ENCODE data around the gene FAM118B. TPM values are rescaled to one million over a fixed set of nuclear protein-coding genes. Genes with fewer than 3 reads are reported as not detected.

Gene FAM118B
- total RNA-seq, 1 donor from 2014 or later = 25.6 TPM

DNA sequence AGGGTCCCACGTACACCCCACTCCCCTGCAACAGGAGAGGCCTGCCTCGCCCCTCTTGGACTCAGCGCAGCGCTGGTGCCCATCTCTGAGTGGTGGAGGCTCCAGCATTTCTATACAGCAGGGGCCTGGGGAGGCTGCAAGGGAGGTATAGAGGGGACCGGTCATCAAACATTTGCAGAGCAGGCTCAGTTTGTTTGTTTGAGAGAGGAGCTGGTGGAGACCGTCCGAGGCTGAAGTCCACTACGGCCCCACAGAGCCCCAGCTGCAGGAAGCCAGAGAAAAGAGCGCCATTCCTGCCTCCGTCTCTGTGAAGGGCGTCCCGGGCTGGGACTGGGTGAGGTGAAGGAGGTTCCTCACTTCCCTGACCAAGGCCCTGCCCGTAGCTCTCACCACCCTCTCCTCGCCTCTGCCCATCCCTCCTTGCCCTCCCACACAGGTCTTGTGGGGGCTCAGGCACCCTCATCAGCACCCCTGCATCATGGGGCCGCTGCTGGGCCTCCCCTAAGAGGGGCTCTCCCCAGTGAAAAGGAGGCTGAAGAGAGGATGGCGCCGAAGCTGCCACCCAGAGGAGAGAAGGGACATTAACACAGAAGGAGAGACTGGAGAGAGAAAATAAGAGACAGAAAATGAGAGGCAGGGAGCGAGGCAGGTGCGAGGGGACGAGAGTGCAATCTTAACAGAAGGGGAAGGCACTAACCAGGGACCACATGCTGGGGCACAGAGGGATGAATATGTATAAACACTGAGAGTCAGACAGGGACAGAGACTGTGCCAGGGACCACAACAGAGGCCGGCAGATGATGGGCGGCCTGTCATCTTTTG is 24.7 kb upstream of the FAM118B start:
- DNase-seq (ENCODE audit: low read depth, low spot score) = no peak

GRCh38 chr11:126188332-126189108 is 23.1 kb upstream of the FAM118B start:
- no peak for DNase-seq (ENCODE audit: low read depth, low spot score)

DNA sequence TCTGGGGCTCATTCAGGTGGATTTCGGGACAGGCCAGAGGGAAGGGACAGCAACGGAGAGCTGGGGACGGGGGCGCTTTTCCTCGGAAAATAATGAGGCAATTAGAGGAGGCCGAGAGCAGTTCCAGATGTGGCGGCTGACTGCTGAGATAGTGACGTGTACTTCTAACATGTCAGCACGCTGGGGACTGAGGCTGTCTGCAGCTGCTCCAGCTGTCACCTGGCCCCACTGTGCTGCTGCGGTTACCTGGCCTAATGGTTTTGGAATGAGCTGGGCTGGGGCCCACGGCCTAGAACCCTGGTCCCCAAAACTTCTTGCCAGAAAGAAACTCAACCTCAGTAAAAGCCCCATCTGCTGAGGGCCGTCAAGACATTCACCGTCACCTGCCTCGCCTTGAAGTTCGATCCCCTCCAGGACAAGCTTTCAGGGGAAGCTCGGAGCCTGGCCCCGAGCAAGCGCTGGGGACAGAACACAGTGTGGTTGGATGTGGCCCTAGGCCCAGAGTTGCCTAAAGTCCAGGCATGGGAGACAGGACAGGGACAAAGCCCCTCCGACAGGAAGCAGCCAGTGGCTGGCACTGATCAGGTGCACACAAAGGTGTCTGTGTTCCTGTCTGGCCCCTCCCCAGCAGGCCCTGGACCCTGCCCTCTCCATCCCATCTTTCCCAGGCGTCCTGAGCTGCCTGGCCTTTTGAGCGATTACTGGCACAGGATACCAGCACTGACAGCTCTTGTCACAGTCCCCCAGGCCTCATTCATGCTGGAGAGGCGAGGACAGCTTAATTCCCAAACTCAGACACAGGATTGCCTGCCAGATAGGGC is 22.3 kb upstream of the FAM118B start:
- DNase-seq (ENCODE audit: low read depth, low spot score) = no peak

DNA sequence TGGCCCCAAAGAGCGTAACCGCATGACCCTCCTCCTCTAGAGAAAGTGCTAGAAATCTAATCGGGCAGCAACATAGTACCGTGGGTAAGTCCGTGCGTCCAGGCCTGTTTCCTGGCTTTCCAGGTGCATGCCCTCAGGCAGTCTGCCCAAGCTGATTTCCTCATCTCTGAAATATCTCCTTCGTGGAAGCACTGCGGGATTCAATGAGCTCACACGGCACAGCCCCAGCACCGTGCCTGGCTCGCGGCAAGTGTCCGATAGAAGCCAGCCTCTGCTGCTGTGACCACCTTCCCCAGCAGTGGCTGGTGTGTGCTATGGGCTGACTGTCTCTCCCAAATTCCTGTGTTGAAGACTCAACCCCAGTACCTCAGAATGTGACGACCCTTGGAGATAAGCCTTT is 20.8 kb upstream of the FAM118B start:
- no peak for DNase-seq (ENCODE audit: low read depth, low spot score)

GRCh38 chr11:126191379-126192073 is 20.1 kb upstream of the FAM118B start:
- DNase-seq (ENCODE audit: low read depth, low spot score) = no peak

DNA sequence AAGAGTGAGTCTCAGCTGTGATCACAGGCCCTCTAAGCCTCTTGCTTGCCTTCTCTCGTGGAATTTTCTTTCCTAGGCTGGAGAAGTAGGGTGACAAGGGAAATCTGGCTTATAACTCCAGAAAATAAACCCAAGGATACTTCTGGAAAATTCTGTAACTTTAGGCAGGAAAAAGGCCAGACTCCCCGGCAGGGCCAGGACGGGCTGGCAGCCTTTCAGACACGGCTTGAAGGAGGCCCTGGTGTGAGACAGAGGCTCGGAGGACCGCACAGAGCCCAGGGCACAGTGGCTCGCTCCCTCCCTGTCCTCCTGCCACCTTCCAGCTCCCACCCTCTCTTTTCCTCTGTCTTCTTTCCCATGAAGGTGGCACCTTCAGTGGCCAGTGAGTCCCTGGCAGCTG is 19.2 kb upstream of the FAM118B start:
- no peak for DNase-seq (ENCODE audit: low read depth, low spot score)

GRCh38 chr11:126193038-126193478 is 18.5 kb upstream of the FAM118B start:
- no peak for DNase-seq (ENCODE audit: low read depth, low spot score)

DNA sequence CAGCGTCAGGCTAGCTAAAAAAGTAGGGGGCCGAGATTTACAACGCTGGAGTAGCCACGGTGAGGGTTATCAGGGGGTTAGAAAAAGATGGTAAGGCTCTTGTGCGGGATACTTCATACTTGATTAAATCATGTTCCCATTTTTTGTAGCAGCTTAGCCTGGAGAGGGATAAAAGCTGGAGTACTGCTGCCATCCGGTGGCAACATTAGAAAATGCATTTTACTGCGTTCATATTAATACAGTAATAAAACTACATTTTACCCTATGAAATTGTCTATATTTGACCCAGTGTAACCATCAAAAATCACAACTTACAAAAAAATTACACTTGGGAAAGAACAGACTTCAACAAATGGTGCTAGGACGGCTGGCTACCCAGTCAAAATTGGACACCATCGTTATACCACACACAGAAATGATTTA is 17.4 kb upstream of the FAM118B start:
- no peak for DNase-seq (ENCODE audit: low read depth, low spot score)

DNA sequence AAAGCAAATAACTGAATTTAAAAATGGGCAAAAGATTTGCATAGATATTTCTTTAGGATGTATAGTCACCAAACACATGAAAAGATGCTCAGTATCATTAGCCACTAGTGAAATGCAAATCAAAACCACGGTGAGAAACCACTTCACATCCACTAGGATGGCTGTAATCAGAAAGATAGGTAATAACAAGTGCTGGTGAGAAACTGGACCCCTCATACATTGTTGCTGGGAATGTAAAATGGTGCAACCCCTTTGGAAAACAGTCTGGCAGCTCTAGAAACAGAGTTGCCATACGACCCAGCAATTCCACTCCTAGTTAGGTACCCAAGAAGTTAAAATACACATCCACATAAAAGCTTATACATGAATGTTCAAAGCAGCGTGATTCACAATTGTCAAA is 16.5 kb upstream of the FAM118B start:
- DNase-seq (ENCODE audit: low read depth, low spot score) = no peak

GRCh38 chr11:126197277-126197939 is 14.2 kb upstream of the FAM118B start:
- DNase-seq (ENCODE audit: low read depth, low spot score) = no peak

DNA sequence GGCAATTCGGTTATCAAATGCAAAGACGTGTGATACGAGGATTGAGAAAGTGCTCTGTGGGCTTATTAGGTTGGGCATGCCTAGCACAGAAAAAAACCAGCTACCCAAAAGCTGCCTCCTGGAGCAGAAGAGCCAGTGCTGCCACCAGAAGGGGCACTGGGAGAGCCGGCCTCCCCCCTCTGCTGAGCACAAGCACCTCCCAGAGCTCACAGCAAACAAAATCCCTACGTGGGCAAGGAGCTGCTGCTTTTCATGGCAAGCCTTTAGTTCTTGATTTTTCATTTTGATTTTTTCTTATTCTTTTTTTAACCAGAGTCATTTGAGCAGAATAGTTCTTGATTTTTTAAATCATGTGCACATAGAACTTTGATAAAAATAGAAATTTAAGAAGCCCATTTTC is 12.9 kb upstream of the FAM118B start:
- DNase-seq (ENCODE audit: low read depth, low spot score) = no peak

DNA sequence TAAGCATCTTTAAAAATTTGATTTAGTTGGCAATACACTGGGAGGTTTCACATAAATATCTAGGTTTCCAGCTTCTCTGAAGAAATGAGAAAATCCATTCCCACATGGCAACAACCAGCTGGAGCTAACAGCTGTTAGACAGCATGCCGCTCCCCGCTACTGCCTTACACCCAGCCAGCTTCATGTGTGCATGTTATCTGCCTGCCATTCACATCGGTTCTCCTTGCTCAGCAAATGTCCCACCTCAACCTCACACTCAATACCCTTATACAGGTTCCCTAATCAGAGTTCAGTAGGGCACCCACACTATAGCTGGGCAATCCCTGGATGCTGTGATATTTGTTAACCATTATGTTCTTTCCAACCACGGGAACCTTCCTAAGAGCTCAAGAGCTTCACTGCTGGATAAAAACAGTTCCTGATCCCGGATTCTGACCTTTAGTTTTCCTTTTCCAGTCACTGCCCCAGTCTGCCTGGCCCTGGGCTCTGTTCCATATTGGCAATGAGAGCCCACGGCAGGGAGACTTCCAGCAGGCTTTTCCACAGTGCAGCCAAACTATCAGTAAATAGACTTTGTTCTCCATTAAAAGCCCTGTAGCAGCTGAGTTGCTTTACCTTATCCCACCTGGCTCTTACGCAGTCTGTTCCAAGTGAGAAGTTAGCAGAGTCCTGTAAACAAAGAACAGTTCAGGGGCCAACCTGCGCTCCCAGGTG is 8.8 kb upstream of the FAM118B start:
- no peak for DNase-seq (ENCODE audit: low read depth, low spot score)

DNA sequence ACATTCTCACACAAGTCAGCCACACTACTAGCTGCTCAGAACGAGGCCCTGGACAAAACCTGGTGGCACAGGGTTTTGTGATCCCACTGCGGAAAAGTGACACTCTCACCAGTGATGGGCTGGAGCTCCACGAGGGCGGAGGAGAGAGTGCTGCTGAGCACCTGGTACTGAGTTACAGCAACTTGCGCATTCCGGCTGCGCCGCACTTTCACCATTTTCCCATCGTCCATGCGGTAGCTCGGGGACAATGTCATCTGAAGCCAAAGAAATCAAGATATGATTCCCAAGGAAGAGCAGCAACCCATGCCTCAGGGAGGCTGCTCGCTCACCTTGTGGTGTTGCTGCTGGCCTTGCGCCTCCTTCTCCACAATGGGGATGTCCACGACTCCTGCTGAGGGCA is 6.2 kb upstream of the FAM118B start:
- DNase-seq (ENCODE audit: low read depth, low spot score) = no peak

GRCh38 chr11:126207896-126208295 is 3.7 kb upstream of the FAM118B start:
- DNase-seq (ENCODE audit: low read depth, low spot score) = no peak

GRCh38 chr11:126210871-126211235 is 729 bp upstream of the FAM118B start:
- no peak for DNase-seq (ENCODE audit: low read depth, low spot score)

DNA sequence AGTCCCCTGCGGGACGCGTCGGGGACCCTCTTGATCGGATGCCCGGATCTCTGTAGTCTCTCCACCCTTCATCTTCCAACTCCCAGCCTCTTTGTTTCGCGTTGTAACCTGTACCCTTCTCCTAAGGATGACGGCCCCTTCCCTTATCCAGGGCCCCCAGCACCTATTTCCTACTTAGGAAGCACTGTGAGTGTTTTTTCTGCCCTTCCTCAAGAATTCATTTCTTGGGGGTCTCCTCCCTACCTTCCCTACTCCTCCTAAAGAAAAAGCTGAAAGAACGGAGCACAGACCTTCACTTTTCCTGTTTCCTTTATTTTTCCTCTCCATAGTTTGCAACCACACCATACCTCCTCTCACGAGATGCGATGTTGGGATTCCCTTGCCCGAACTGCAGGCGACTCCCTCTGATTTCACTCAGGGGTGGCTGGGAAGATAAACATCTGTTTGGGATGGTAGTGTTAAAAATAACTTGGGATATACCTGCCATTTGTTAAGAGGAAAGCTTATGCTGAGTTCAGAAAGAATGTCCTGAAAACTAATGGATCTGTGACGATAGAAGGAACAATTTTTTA is 593 bp downstream of the FAM118B start:
- no peak for DNase-seq (ENCODE audit: low read depth, low spot score)

- DNase-seq (ENCODE audit: low read depth, low spot score) = no peak
Observed at GRCh38 chr11:126214441-126214840, 2.9 kb downstream of the FAM118B start.

DNA sequence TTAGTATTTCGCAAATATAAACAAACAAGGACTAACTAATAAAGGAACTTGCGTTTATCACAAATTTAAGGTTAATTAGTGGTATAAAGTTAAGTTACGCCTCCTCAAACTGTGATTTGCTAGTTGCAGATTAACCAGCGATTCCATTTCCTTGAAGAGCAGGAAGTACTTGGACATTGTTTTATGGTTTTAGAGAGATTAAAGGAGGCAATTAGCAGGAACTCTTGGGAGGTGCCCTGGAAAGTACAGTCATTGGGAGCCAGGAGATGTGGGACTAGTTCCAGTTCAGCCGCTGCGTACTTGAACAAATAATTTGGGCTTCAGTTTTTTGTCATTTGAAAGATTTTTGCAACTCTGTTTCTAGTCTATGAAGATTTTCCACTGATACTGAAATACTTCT is 3.3 kb downstream of the FAM118B start:
- DNase-seq (ENCODE audit: low read depth, low spot score) = no peak

DNA sequence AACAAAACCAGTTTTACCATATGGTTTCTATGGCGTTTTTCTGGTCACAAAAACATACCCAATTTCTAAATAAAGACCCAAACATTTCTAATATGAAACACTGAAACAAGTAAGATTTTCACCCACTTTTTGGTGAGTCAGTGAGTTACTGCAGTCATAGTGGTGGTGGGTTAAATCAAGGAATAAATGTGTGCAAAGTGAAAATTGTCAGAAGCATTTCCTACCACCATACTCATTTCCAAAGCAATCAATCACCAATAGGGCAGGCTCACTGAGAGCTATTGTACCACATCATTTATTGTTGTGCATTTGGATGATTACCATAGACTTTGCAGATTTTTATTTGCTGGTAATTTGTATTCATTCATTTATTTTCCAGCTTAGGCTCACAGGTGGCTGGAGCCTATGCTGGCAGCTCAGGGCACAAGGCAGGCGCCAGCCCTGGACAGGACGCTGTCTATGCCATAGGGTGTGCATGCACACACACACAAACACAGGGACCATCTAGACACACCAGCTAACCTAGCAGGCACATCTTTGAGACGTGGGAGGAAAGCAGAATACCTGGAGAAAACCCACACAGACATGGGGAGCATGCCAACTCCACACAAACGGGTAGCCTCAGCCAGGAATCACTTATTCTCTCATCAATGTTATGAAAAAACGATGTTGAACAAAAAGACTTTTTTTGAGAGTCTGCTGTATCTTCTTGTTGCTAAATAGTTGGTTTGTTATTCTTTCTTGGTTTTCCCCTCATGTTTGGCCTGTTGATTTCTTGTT is 5.1 kb downstream of the FAM118B start:
- no peak for DNase-seq (ENCODE audit: low read depth, low spot score)

Data from pulmonary artery endothelial cell (primary cell).